Prostate gland (tissue), 2 donors: ENCODE results near the gene TAF9. TPM values are rescaled to one million over a fixed set of nuclear protein-coding genes. Genes with fewer than 3 reads are reported as not detected.

Source experiments
- DNase-seq: peaks from one replicate; pipeline ENCODE4 v3.0.0-alpha.2; 2019; ENCODE audit warnings: low spot score
- H3K27ac ChIP-seq, 2 donors: fragments of 200-600 bp; sonication (generic); 2 replicates each; pipeline ENCODE4 v1.5.1; 2017 to 2019
- H3K27me3 ChIP-seq: fragments of 200-600 bp; sonication (generic); replicated peaks from 2 replicates; pipeline ENCODE4 v1.5.1; 2019; ENCODE audit not compliant: insufficient read depth
- H3K36me3 ChIP-seq, 2 donors: fragments of 200-600 bp; sonication (generic); 1 replicate in 1 of 2; 2 replicates in 1 of 2; pipeline versions ENCODE4 v1.5.1 to v1.8.1; 2017 to 2019
- H3K4me1 ChIP-seq: fragments of 200-600 bp; sonication (generic); replicated peaks from 2 replicates; pipeline ENCODE4 v1.5.1; 2019
- H3K4me3 ChIP-seq, 2 donors: fragments of 200-600 bp; sonication (generic); 2 replicates each; pipeline ENCODE4 v1.5.1; 2017 to 2019
- H3K9me3 ChIP-seq: fragments of 200-600 bp; sonication (generic); 2 replicates; pipeline ENCODE4 v1.5.1; 2017
- POLR2A ChIP-seq: fragments of 450-650 bp; IDR thresholded peaks from one replicate; pipeline ENCODE4 v1.6.1; 2016; ENCODE audit warnings: antibody characterized with exemption, mild to moderate bottlenecking
- POLR2AphosphoS5 ChIP-seq: sonication (generic); formaldehyde crosslinking; IDR thresholded peaks from one replicate; pipeline ENCODE4 v1.6.1; 2017; ENCODE audit warnings: antibody characterized with exemption
- WGBS: methylation state at CpG from one replicate; pipeline ENCODE4 v1.1.5; 2018; 5-methylcytosine and 5-hydroxymethylcytosine counted together
- intact Hi-C: fragments of 100-400 bp; cut with DNase I; formaldehyde crosslinking; loops from one replicate; pipeline ENCODE4 v1.14.2; 2022
- total RNA-seq, 2 donors: library from RNA; depleted of rRNA; stranded (reverse); fragments of >200 nt; gene quantifications; one replicate each; pipeline ENCODE4 v1.1.0, GENCODE V29; 2016
- TF ChIP-seq, protein P1 (sequence below), 4 experiments: fragments of 200-600 bp in 2 of 4; fragments of 450-650 bp in 2 of 4; sonication (generic) in 2 of 4; IDR thresholded peaks; 1 replicate in 3 of 4; 2 replicates in 1 of 4; pipeline ENCODE4 v1.5.1; 2016 to 2019; ENCODE audit warnings: antibody characterized with exemption in 4 of 4, mild to moderate bottlenecking in 2 of 4, moderate library complexity in 2 of 4

TAF9 gene
- total RNA-seq, 2 donors from 2014 or later: 32.2 to 50.1 TPM

DNA sequence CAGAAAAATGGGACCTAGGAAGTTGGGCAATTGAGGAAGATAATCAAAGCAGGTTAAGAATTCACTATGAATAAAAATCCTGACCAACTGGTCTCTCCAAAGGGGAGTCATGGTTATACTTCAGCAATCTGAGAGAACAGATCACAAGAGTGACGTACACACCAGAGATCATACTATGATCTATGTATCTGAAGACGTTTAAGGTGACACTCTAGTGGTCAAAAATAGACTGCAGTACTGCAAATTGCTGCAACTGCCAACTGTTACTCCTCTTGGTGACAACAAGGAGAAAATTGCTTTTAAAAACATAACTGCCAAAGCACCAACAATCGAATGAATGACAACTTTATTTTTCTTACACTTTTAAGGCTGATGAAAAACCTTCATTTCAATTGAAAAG, 4.9 kb downstream of the TAF9 start:
- no peaks in the 10 kb centered on the region for H3K4me1 ChIP-seq
- TF ChIP-seq POLR2AphosphoS5: no peak
- TF ChIP-seq, protein P1, sequence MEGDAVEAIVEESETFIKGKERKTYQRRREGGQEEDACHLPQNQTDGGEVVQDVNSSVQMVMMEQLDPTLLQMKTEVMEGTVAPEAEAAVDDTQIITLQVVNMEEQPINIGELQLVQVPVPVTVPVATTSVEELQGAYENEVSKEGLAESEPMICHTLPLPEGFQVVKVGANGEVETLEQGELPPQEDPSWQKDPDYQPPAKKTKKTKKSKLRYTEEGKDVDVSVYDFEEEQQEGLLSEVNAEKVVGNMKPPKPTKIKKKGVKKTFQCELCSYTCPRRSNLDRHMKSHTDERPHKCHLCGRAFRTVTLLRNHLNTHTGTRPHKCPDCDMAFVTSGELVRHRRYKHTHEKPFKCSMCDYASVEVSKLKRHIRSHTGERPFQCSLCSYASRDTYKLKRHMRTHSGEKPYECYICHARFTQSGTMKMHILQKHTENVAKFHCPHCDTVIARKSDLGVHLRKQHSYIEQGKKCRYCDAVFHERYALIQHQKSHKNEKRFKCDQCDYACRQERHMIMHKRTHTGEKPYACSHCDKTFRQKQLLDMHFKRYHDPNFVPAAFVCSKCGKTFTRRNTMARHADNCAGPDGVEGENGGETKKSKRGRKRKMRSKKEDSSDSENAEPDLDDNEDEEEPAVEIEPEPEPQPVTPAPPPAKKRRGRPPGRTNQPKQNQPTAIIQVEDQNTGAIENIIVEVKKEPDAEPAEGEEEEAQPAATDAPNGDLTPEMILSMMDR (IDR thresholded peaks at IDR 0.05): peak in 3 of 4 experiments; percentile 13 to 23 (median 17)
- intact Hi-C loops: no loop called here
- no peak for DNase-seq
- H3K27ac ChIP-seq: no peak overlapping the region
- no peaks in the 10 kb centered on the region for H3K27me3 ChIP-seq
- no peaks in the 10 kb centered on the region for H3K9me3 ChIP-seq
- no peaks in the 10 kb centered on the region for H3K36me3 ChIP-seq
- no peak overlapping the region for H3K4me3 ChIP-seq
- WGBS: 59% methylated on average over 3 of the region's 3 CpGs

DNA sequence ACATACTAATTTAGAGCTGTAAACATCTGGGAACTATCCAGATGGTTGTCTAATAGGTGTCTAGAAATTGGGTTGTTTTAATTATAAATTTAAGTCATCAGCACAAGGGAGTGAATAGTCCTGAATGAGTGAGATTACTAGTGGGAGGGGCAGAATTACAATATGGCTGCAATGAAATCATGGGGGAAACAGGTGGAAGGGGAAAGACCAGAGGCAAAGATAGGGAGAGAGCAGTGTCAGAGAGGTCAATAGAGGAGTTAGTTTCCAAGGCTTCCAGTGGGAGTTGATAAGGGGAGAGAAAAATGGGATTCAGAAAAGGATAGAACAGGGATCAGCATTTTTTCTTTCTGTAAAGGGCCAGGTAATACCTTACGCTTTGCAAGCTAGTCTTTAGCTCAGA, 8.9 kb downstream of the TAF9 start:
- no peak overlapping the region for H3K27ac ChIP-seq
- H3K27me3 ChIP-seq: no peaks in the 10 kb centered on the region
- no peak for DNase-seq
- WGBS: 83% methylated on average over 1 of the region's 1 CpG
- no peak overlapping the region for H3K4me3 ChIP-seq
- TF ChIP-seq POLR2AphosphoS5 (no peak), POLR2A (no peak)
- no peaks in the 10 kb centered on the region for H3K9me3 ChIP-seq
- H3K4me1 ChIP-seq: no peaks in the 10 kb centered on the region
- intact Hi-C loops: no loop called here
- no peaks in the 10 kb centered on the region for H3K36me3 ChIP-seq

DNA sequence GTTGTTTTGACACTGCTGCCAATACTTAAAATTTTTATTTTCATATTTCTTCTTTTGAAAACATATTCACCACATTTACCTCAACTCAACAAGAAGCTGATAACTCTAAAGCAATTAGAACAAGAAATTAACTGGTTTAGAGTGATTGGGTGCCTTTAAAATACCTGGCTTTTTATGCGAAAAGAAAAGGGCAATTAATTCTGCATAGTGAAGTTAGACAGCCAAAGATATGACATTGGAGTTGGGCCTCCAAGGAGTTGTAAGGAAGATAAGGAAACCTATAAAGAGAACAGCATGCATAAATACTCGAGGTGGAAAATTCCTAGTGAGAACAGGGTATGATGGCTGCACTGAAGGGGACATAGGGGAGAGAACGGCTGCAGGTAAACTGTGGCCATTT, 9.6 kb downstream of the TAF9 start:
- no peak overlapping the region for H3K4me3 ChIP-seq
- TF ChIP-seq, protein P1 (IDR thresholded peaks at IDR 0.05): no peak
- TF ChIP-seq POLR2AphosphoS5 (no peak), POLR2A (no peak)
- H3K27me3 ChIP-seq: no peaks in the 10 kb centered on the region
- WGBS: 66% methylated on average over 3 of the region's 3 CpGs
- intact Hi-C loops: no loop called here
- no peaks in the 10 kb centered on the region for H3K4me1 ChIP-seq
- no peak overlapping the region for H3K27ac ChIP-seq
- no peak for DNase-seq
- no peaks in the 10 kb centered on the region for H3K9me3 ChIP-seq
- no peaks in the 10 kb centered on the region for H3K36me3 ChIP-seq

DNA sequence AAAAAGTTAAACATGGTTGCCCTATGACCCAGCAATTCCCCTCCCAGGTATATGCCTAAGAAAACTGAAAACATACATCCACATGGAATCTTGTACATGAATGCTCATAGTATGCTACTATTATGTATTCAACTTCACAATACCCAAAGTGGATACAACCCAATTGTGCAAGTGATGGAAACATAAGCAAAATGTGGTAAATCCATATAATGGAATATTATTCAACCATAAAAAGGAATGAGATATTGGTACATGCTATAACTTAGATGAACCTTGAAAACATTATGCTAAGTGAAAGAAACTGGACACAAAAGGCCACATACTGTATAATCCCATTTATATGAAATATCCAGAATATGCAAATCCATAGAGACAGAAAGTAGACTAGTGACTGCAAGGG, 18.7 kb downstream of the TAF9 start:
- no peaks in the 10 kb centered on the region for H3K36me3 ChIP-seq
- H3K27me3 ChIP-seq: no peaks in the 10 kb centered on the region
- no peak overlapping the region for H3K4me3 ChIP-seq
- no peak overlapping the region for H3K27ac ChIP-seq
- no peaks in the 10 kb centered on the region for H3K9me3 ChIP-seq
- TF ChIP-seq, protein P1 (IDR thresholded peaks at IDR 0.05): no peak
- TF ChIP-seq POLR2A (no peak), POLR2AphosphoS5 (no peak)
- intact Hi-C loops: no loop called here
- no peaks in the 10 kb centered on the region for H3K4me1 ChIP-seq
- DNase-seq: no peak

DNA sequence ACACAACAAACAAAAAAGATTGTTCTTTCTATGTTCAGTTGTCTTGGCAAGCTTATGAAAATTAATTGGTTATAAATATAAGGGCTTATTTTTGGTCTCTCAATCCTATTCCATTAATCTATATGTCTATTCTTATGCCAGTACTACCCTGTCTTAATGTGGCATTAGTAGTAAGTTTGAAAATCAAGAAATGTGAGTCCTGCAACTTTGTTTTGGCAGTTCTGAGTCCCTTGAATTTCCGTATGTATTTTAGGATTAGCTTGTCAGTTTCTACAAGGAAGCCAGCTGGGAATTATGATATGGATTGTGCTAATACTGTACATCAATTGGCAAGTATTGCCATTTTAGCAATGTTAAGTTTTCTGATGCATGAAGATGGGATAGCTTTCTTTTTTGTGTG, 26.2 kb downstream of the TAF9 start:
- no peaks in the 10 kb centered on the region for H3K4me1 ChIP-seq
- no peaks in the 10 kb centered on the region for H3K9me3 ChIP-seq
- no peaks in the 10 kb centered on the region for H3K36me3 ChIP-seq
- no peak for TF ChIP-seq POLR2A
- TF ChIP-seq, protein P1 (IDR thresholded peaks at IDR 0.05): no peak
- no peak for DNase-seq
- no peaks in the 10 kb centered on the region for H3K27me3 ChIP-seq
- intact Hi-C loops: no loop called here
- H3K4me3 ChIP-seq: no peak overlapping the region
- H3K27ac ChIP-seq: no peak overlapping the region
- WGBS: 51% methylated on average over 1 of the region's 1 CpG
